BE2C (cell line): Measurements from ENCODE around the gene HEATR1. TPM values are rescaled to one million over a fixed set of nuclear protein-coding genes. Genes with fewer than 3 reads are reported as not detected.

Experiments
- DNase-seq: peaks from one replicate; pipeline ENCODE4 v3.0.0-alpha.2; 2020
- H3K27me3 ChIP-seq: fragments of 250-450 bp; sonication (Bioruptor Pico); 2 replicates; pipeline ENCODE4 v1.5.1; 2020; ENCODE audit warnings: mild to moderate bottlenecking
- H3K36me3 ChIP-seq: fragments of 250-450 bp; sonication (Bioruptor Pico); 2 replicates; pipeline ENCODE4 v1.5.1; 2020; ENCODE audit warnings: mild to moderate bottlenecking
- H3K4me1 ChIP-seq: fragments of 250-450 bp; sonication (Bioruptor Pico); 2 replicates; pipeline ENCODE4 v1.5.1; 2020
- H3K4me3 ChIP-seq: 2 replicates; pipeline ENCODE4 v1.5.1; 2011; ENCODE audit warnings: low read depth, low read length
- H3K9me3 ChIP-seq: fragments of 250-450 bp; sonication (Bioruptor Pico); 2 replicates; pipeline ENCODE4 v1.5.1; 2020
- CTCF ChIP-seq: IDR thresholded peaks from 2 replicates; pipeline ENCODE4 v1.5.1; 2012; ENCODE audit warnings: mild to moderate bottlenecking, low read depth, low read length
- polyA plus RNA-seq: library from polyadenylated mRNA; unstranded; fragments of >200 nt; gene quantifications from one replicate; pipeline ENCODE4 v1.2.1, GENCODE V29; 2012; ENCODE audit warnings: low read depth, missing spikeins; ENCODE audit not compliant: insufficient read length, insufficient read depth

The HEATR1 gene
- 17.9 TPM for polyA plus RNA-seq

- Histone ChIP-seq H3K36me3 (peaks cover 27% of the 10 kb centered on the region), H3K4me3 (peak within 1 kb of the TSS; percentile 97), H3K4me1 (0 out of 2 replicates have a peak, but pooled peaks cover 4% of the 10 kb centered on the region), H3K27me3 (no peaks in the 10 kb centered on the region), H3K9me3 (no peaks in the 10 kb centered on the region)
- DNase-seq, result peak; percentile 96
- TF ChIP-seq CTCF, result no peak
These were observed at the start of gene HEATR1 for GRCh38 chr1:236603991-236604904. TSS of gene HEATR1 (minus strand) at chr1:236604516. CDS start at chr1:236604095, 421 bp downstream.

- H3K4me1 ChIP-seq, result no peaks in the 10 kb centered on the region
- no peaks in the 10 kb centered on the region; the same call in 1 of the 2 replicates for H3K9me3 ChIP-seq
- no peak for TF ChIP-seq CTCF
- no peak for DNase-seq
- H3K4me3 ChIP-seq, result no peak overlapping the region
- H3K27me3 ChIP-seq, result no peaks in the 10 kb centered on the region
- no peaks in the 10 kb centered on the region for H3K36me3 ChIP-seq
These were observed 40.8 kb upstream of the HEATR1 start for GRCh38 chr1:236645016-236645680.

- no peak for DNase-seq
- Histone ChIP-seq H3K9me3 (no peaks in the 10 kb centered on the region), H3K4me3 (no peak overlapping the region), H3K36me3 (no peaks in the 10 kb centered on the region), H3K27me3 (no peaks in the 10 kb centered on the region), H3K4me1 (no peaks in the 10 kb centered on the region)
- TF ChIP-seq CTCF, result no peak
These were observed 38.4 kb upstream of the HEATR1 start for GRCh38 chr1:236642763-236643162.

GRCh38 chr1:236639686-236640085 is 35.4 kb upstream of the HEATR1 start:
- TF ChIP-seq CTCF, result no peak
- no peak for DNase-seq

GRCh38 chr1:236638945-236639344 is 34.6 kb upstream of the HEATR1 start:
- Histone ChIP-seq H3K36me3 (no peaks in the 10 kb centered on the region), H3K4me3 (no peak overlapping the region), H3K4me1 (no peaks in the 10 kb centered on the region), H3K27me3 (no peaks in the 10 kb centered on the region), H3K9me3 (no peaks in the 10 kb centered on the region)
- no peak for DNase-seq
- TF ChIP-seq CTCF, result no peak

More at GRCh38 chr1:236639686-236640085, 35.4 kb upstream of the HEATR1 start:
- Histone ChIP-seq H3K36me3 (no peaks in the 10 kb centered on the region), H3K4me1 (no peaks in the 10 kb centered on the region), H3K9me3 (no peaks in the 10 kb centered on the region), H3K27me3 (no peaks in the 10 kb centered on the region), H3K4me3 (no peak overlapping the region)
